ENCODE measurements around the gene MYLK4.

The MYLK4 gene

GRCh38 chr6:2782825-2783187 lies 32.1 kb upstream of the MYLK4 start:
- no CpG with 5 or more reads among the region's 10 CpGs for WGBS (ENCODE audit: extremely low coverage, insufficient coverage, insufficient read length)
- H4K8ac ChIP-seq (ENCODE audit: low read depth, low read length) = no peak overlapping the region
- H2BK12ac ChIP-seq (ENCODE audit: low read length) = no peak overlapping the region
- no peak overlapping the region for H3K4me3 ChIP-seq (ENCODE audit: low read depth, low read length)
- H4K91ac ChIP-seq (ENCODE audit: low read depth, low read length) = no peak overlapping the region
- H3K79me1 ChIP-seq (ENCODE audit: low read length) = no peaks in the 10 kb centered on the region
- no peak overlapping the region for H2AFZ ChIP-seq (ENCODE audit: insufficient read depth, low read length, poor library complexity)
- no peak overlapping the region for H3K18ac ChIP-seq (ENCODE audit: low read length)
- no peak overlapping the region for H2BK120ac ChIP-seq (ENCODE audit: insufficient read depth, low read length, poor library complexity)
- no peak overlapping the region for H3K23ac ChIP-seq (ENCODE audit: low read length)
- peaks cover 31 to 55% of the 10 kb centered on the region in 2 experiments for H3K36me3 ChIP-seq (ENCODE audit: control insufficient read depth in 1 of 2, insufficient read depth in 2 of 2, low read length in 2 of 2)
- no peaks in the 10 kb centered on the region for H3K79me2 ChIP-seq (ENCODE audit: control insufficient read depth, insufficient read depth, low read length, poor library complexity)
- no peak overlapping the region for H2AK5ac ChIP-seq (ENCODE audit: low read length)
- H3K4me2 ChIP-seq (ENCODE audit: low read length) = no peak overlapping the region
- H3K9me3 ChIP-seq (ENCODE audit: insufficient read depth, low read depth, low read length) = no peaks in the 10 kb centered on the region
- H3K4ac ChIP-seq (ENCODE audit: low read depth, low read length) = no peak overlapping the region
- no peak overlapping the region for H3K27ac ChIP-seq (ENCODE audit: low read depth, low read length)
- no peak for DNase-seq
- H2BK5ac ChIP-seq (ENCODE audit: low read depth, low read length, poor library complexity) = no peak overlapping the region
- no peaks in the 10 kb centered on the region for H3K27me3 ChIP-seq (ENCODE audit: insufficient read depth, low read length)
- H3K14ac ChIP-seq (ENCODE audit: low read length) = no peak overlapping the region
- no peak overlapping the region for H4K12ac ChIP-seq (ENCODE audit: low read depth, low read length)
- no peaks in the 10 kb centered on the region for H3K4me1 ChIP-seq (ENCODE audit: control insufficient read depth in 1 of 2, insufficient read depth in 2 of 2, low read length in 2 of 2)
- no peak overlapping the region for H3K9ac ChIP-seq (ENCODE audit: low read length)

GRCh38 chr6:2782356-2782708 lies 31.6 kb upstream of the MYLK4 start:
- no peak overlapping the region for H4K8ac ChIP-seq (ENCODE audit: low read depth, low read length)
- H3K27ac ChIP-seq (ENCODE audit: low read depth, low read length) = no peak overlapping the region
- no peak overlapping the region for H3K9ac ChIP-seq (ENCODE audit: low read length)
- H4K91ac ChIP-seq (ENCODE audit: low read depth, low read length) = no peak overlapping the region
- DNase-seq = no peak
- no peak overlapping the region for H2BK5ac ChIP-seq (ENCODE audit: low read depth, low read length, poor library complexity)
- peaks cover 31 to 55% of the 10 kb centered on the region in 2 experiments for H3K36me3 ChIP-seq (ENCODE audit: control insufficient read depth in 1 of 2, insufficient read depth in 2 of 2, low read length in 2 of 2)
- no peak overlapping the region for H2AK5ac ChIP-seq (ENCODE audit: low read length)
- no peak overlapping the region for H3K23ac ChIP-seq (ENCODE audit: low read length)
- no peak overlapping the region for H3K14ac ChIP-seq (ENCODE audit: low read length)
- H3K79me1 ChIP-seq (ENCODE audit: low read length) = no peaks in the 10 kb centered on the region
- H3K4me2 ChIP-seq (ENCODE audit: low read length) = no peak overlapping the region
- no peak overlapping the region for H3K4ac ChIP-seq (ENCODE audit: low read depth, low read length)
- no peak overlapping the region for H3K18ac ChIP-seq (ENCODE audit: low read length)
- H3K4me1 ChIP-seq (ENCODE audit: control insufficient read depth in 1 of 2, insufficient read depth in 2 of 2, low read length in 2 of 2) = no peaks in the 10 kb centered on the region
- no peak overlapping the region for H2BK12ac ChIP-seq (ENCODE audit: low read length)
- H2BK120ac ChIP-seq (ENCODE audit: insufficient read depth, low read length, poor library complexity) = no peak overlapping the region
- no peak overlapping the region for H3K4me3 ChIP-seq (ENCODE audit: low read depth, low read length)
- WGBS (ENCODE audit: extremely low coverage, insufficient coverage, insufficient read length) = no CpG with 5 or more reads among the region's 9 CpGs
- no peaks in the 10 kb centered on the region for H3K9me3 ChIP-seq (ENCODE audit: insufficient read depth, low read depth, low read length)
- no peaks in the 10 kb centered on the region for H3K79me2 ChIP-seq (ENCODE audit: control insufficient read depth, insufficient read depth, low read length, poor library complexity)
- no peak overlapping the region for H4K12ac ChIP-seq (ENCODE audit: low read depth, low read length)
- no peak overlapping the region for H2AFZ ChIP-seq (ENCODE audit: insufficient read depth, low read length, poor library complexity)
- H3K27me3 ChIP-seq (ENCODE audit: insufficient read depth, low read length) = no peaks in the 10 kb centered on the region

- Histone ChIP-seq H2BK12ac (ENCODE audit: low read length) (no peak overlapping the region), H3K27ac (ENCODE audit: low read depth, low read length) (no peak overlapping the region), H3K14ac (ENCODE audit: low read length) (no peak overlapping the region), H3K9me3 (ENCODE audit: insufficient read depth, low read depth, low read length) (no peaks in the 10 kb centered on the region), H3K4me1 (ENCODE audit: control insufficient read depth in 1 of 2, insufficient read depth in 2 of 2, low read length in 2 of 2) (no peaks in the 10 kb centered on the region), H3K79me2 (ENCODE audit: control insufficient read depth, insufficient read depth, low read length, poor library complexity) (no peaks in the 10 kb centered on the region), H3K4me2 (ENCODE audit: low read length) (no peak overlapping the region), H3K4me3 (ENCODE audit: low read depth, low read length) (no peak overlapping the region), H4K8ac (ENCODE audit: low read depth, low read length) (no peak overlapping the region), H3K27me3 (ENCODE audit: insufficient read depth, low read length) (no peaks in the 10 kb centered on the region), H3K18ac (ENCODE audit: low read length) (no peak overlapping the region), H2BK5ac (ENCODE audit: low read depth, low read length, poor library complexity) (no peak overlapping the region), H3K4ac (ENCODE audit: low read depth, low read length) (no peak overlapping the region), H2BK120ac (ENCODE audit: insufficient read depth, low read length, poor library complexity) (no peak overlapping the region), H4K12ac (ENCODE audit: low read depth, low read length) (no peak overlapping the region), H3K36me3 (ENCODE audit: control insufficient read depth in 1 of 2, insufficient read depth in 2 of 2, low read length in 2 of 2) (peaks cover 31 to 55% of the 10 kb centered on the region in 2 experiments), H2AK5ac (ENCODE audit: low read length) (no peak overlapping the region), H2AFZ (ENCODE audit: insufficient read depth, low read length, poor library complexity) (no peak overlapping the region), H3K79me1 (ENCODE audit: low read length) (no peaks in the 10 kb centered on the region), H4K91ac (ENCODE audit: low read depth, low read length) (no peak overlapping the region), H3K23ac (ENCODE audit: low read length) (no peak overlapping the region), H3K9ac (ENCODE audit: low read length) (no peak overlapping the region)
- DNase-seq = no peak
- no CpG with 5 or more reads among the region's 7 CpGs for WGBS (ENCODE audit: extremely low coverage, insufficient coverage, insufficient read length)
These were observed 31.1 kb upstream of the MYLK4 start for GRCh38 chr6:2781685-2782355.

- no CpG with 5 or more reads among the region's 9 CpGs for WGBS (ENCODE audit: extremely low coverage, insufficient coverage, insufficient read length)
- no peaks in the 10 kb centered on the region for H3K79me1 ChIP-seq (ENCODE audit: low read length)
- no peaks in the 10 kb centered on the region for H3K79me2 ChIP-seq (ENCODE audit: control insufficient read depth, insufficient read depth, low read length, poor library complexity)
- no peaks in the 10 kb centered on the region for H3K27me3 ChIP-seq (ENCODE audit: insufficient read depth, low read length)
- H2BK120ac ChIP-seq (ENCODE audit: insufficient read depth, low read length, poor library complexity) = no peak overlapping the region
- H3K4me1 ChIP-seq (ENCODE audit: control insufficient read depth in 1 of 2, insufficient read depth in 2 of 2, low read length in 2 of 2) = no peaks in the 10 kb centered on the region
- no peak overlapping the region for H3K4ac ChIP-seq (ENCODE audit: low read depth, low read length)
- H2BK5ac ChIP-seq (ENCODE audit: low read depth, low read length, poor library complexity) = no peak overlapping the region
- H3K9ac ChIP-seq (ENCODE audit: low read length) = no peak overlapping the region
- H3K9me3 ChIP-seq (ENCODE audit: insufficient read depth, low read depth, low read length) = no peaks in the 10 kb centered on the region
- no peak overlapping the region for H2BK12ac ChIP-seq (ENCODE audit: low read length)
- H4K12ac ChIP-seq (ENCODE audit: low read depth, low read length) = no peak overlapping the region
- DNase-seq = no peak
- H3K4me3 ChIP-seq (ENCODE audit: low read depth, low read length) = no peak overlapping the region
- H4K8ac ChIP-seq (ENCODE audit: low read depth, low read length) = no peak overlapping the region
- H3K23ac ChIP-seq (ENCODE audit: low read length) = no peak overlapping the region
- H4K91ac ChIP-seq (ENCODE audit: low read depth, low read length) = no peak overlapping the region
- H3K27ac ChIP-seq (ENCODE audit: low read depth, low read length) = no peak overlapping the region
- no peak overlapping the region for H3K4me2 ChIP-seq (ENCODE audit: low read length)
- H2AFZ ChIP-seq (ENCODE audit: insufficient read depth, low read length, poor library complexity) = no peak overlapping the region
- peaks cover 27 to 50% of the 10 kb centered on the region in 2 experiments for H3K36me3 ChIP-seq (ENCODE audit: control insufficient read depth in 1 of 2, insufficient read depth in 2 of 2, low read length in 2 of 2)
- no peak overlapping the region for H3K18ac ChIP-seq (ENCODE audit: low read length)
- no peak overlapping the region for H2AK5ac ChIP-seq (ENCODE audit: low read length)
- no peak overlapping the region for H3K14ac ChIP-seq (ENCODE audit: low read length)
These were observed 29.5 kb upstream of the MYLK4 start for GRCh38 chr6:2780102-2780737.

Measured in trophoblast cell (in vitro differentiated cells and primary cell).